Stimulated activated CD4-positive, alpha-beta T cell treated with anti-CD3 and anti-CD28 coated beads, TNF-alpha, amount 100 ng/mL, for 1 hour (primary cell): ENCODE data around the gene POP7.

Source experiments
- DNase-seq, 3 donors: peaks; one replicate each; pipeline ENCODE4 v3.0.0-alpha.2; 2020; ENCODE audit warnings: low read depth in 3 of 3, low spot score in 1 of 3

The POP7 gene

GRCh38 chr7:100679129-100679926, 26.6 kb upstream of the POP7 start:
- no peak for DNase-seq

GRCh38 chr7:100679927-100680575, 25.9 kb upstream of the POP7 start:
- no peak for DNase-seq

- DNase-seq, result no peak
Observed at GRCh38 chr7:100680576-100681271, 25.2 kb upstream of the POP7 start.

- DNase-seq, result no peak
Observed at GRCh38 chr7:100681491-100682227, 24.3 kb upstream of the POP7 start.

GRCh38 chr7:100682228-100682741, 23.6 kb upstream of the POP7 start:
- no peak for DNase-seq

GRCh38 chr7:100682991-100683658, 22.8 kb upstream of the POP7 start:
- DNase-seq, result no peak

- no peak for DNase-seq
Observed at GRCh38 chr7:100683659-100684533, 22.0 kb upstream of the POP7 start.

GRCh38 chr7:100684534-100685042, 21.3 kb upstream of the POP7 start:
- DNase-seq, result no peak

GRCh38 chr7:100685049-100685605, 20.8 kb upstream of the POP7 start:
- DNase-seq, result no peak

- DNase-seq, result no peak
Observed at GRCh38 chr7:100685631-100686145, 20.2 kb upstream of the POP7 start.

GRCh38 chr7:100686201-100686821, 19.6 kb upstream of the POP7 start:
- DNase-seq, result no peak

- DNase-seq, result no peak
Observed at GRCh38 chr7:100686822-100687211, 19.1 kb upstream of the POP7 start.

GRCh38 chr7:100687261-100687660, 18.7 kb upstream of the POP7 start:
- no peak for DNase-seq

- DNase-seq, result no peak
Observed at GRCh38 chr7:100687751-100688300, 18.1 kb upstream of the POP7 start.

GRCh38 chr7:100688326-100688860, 17.5 kb upstream of the POP7 start:
- DNase-seq, result no peak

- DNase-seq, result no peak
Observed at GRCh38 chr7:100689230-100690135, 16.4 kb upstream of the POP7 start.
